GM18517 (cell line): ENCODE results near the gene C9orf43.
"Not testable (repeated sequence)": the region's sequence is repeated elsewhere in the genome, so short reads cannot be mapped to it uniquely, and the experiment has no call there.

ENCODE experiments used
- ATAC-seq: cut with Tn5 transposase; IDR thresholded peaks from one replicate; pipeline ENCODE4 v1.9.1; 2021; ENCODE audit warnings: mild to moderate bottlenecking, moderate library complexity; ENCODE audit not compliant: unreplicated experiment

Gene C9orf43

DNA sequence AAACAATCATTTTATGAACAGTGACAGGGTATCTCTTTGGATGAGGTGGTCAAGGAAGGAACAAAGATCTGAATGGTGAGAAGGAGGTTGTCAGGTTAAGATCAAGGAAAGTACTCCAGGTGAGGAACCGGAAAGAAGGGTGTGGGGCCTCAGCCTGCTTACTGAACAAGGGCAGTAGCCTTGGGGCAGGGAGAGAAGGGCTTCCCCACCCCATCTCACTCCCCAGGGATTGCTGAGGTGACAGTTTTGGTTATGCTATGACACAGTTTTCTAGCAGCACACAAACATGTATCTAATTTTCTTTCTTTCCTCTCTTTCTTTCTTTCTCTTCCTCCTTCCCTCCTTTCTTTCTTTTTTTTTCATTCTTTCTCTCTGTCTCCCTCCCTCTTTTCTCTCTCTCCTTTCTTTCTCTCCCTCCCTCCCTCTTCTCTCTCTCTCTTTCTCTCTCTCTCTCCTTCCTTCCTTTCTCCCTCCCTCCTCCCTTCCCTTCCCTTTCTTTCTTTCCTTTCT is 29.6 kb upstream of the C9orf43 start:
- ATAC-seq: peak; percentile 64

DNA sequence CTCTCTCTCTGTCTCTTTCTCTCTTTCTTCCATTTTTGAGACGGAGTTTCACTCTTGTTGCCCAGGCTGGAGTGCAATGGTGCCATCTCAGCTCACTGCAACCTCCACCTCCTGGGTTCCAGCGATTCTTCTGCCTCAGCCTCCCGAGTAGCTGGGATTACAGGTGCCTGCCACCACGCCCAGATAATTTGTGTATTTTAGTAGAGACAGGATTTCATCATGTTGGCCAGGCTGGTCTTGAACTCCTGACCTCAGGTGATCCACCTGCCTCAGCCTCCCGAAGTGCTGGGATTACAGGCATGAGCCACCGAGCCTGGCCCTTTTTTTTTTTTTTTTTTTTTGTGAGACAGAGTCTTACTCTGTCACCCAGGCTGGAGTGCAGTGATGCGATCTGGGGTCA is 29.1 kb upstream of the C9orf43 start:
- not testable (repeated sequence) for ATAC-seq

DNA sequence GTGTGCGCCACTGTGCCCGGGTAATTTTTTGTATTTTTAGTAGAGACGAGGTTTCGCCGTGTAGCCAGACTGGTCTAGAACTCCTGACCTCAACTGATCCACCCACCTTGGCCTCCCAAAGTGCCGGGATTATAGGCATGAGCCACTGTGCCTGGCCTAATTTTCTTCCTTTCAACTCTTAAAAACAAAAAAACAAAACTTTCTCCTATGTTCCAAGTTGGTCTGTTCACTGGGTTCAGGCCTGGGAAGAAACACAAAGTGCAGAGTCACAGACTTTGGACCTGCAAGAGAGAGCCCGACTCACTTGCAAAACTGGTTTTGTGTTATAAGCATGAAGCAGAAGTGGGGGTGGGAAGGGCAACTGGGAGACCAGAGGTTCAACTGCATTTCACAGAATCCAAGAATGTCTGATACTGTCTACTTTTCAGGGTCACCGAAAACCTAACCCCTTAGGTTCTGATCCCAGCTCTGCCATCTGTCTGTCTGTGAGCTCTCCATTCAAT is 28.6 kb upstream of the C9orf43 start:
- no peak for ATAC-seq

DNA sequence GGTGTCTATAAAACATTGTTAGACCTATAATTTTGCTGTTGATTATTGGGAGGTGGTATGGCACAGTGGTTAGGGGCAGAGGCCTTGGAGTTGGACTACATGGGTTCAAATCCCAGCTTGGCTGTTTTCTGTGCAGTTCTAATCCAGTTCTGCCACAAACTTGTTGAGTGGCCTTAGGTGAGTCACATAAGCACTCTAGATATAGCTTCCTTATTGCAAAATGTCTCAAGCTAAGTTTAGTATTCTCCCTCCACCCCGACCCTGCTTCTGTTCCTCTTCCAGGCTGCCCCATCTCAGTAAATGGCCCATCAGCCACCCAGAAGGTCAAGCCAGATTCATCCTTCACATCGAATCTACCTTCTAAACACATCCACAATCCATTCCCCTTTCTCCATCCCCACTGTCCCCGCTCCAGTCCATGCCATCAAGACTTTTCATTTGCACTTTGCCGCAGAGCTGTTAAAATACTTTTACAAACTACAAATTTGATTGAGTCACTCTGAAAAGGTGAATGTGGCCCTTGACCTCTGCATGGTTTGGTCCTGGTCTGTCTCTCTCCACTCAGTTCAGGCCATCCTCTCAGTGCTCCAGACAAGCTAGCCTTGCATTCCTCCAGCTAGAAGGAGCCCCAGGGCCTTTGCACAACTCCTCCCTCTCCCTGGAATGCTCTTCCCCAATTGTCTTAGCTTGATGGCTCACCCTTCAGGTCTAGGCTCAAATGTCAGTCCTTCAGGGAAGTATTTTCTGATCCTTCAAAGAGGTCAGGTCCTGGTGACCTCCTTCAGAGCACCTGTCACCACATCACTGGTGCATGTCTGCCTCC is 23.8 kb upstream of the C9orf43 start:
- no peak for ATAC-seq

DNA sequence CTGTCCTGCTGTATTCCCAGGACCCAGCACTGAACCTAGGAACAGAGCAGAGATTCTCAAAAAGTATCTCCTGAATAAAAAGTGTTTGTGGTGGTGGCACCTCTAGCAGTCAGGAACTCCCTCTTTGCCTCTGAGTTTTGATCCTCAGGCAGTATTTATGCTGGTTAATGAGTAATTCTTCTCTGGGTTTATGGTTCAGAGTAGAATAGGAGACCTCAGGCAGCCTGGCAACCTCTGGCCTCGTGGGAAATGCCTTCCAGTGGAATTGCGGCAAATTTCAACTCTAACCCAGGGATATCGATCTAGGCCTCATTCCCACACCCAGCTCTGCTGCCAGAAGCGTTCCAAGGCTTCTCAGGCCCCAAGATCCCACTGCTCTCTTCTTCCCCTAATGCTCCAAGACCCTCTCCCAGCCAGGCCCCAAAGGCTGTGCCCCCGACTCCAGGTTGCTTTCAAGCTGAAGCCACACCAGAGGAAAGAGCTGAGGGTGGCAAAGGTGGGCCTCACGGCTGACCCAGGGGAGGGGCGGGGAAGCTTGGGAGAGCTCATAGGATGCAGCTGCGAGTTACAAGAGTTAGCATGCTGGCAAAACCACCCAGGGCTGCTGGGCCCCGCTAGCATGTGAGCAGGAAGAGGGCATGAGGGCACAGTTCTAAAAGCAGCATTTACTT is 22.9 kb upstream of the C9orf43 start:
- no peak for ATAC-seq

DNA sequence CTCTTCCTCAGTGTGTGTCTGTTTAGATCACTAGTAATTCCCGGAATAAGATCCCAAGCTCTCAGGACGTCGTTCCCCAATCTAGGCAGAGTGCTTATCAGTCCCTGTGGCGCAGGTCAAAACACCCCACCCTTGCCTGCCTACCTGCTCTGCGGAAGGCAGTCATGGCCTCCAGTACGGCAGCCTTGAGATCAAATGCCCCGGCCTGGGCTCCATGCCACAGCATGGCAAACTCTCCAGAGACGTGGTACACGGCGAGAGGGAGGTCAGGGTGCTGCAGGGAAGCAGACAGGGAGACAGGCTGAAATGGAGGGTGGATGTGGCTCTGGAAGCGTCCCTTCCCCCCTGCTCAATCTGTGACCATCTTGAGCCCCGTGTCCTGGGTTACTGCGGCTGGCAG is 21.7 kb upstream of the C9orf43 start:
- no peak for ATAC-seq

DNA sequence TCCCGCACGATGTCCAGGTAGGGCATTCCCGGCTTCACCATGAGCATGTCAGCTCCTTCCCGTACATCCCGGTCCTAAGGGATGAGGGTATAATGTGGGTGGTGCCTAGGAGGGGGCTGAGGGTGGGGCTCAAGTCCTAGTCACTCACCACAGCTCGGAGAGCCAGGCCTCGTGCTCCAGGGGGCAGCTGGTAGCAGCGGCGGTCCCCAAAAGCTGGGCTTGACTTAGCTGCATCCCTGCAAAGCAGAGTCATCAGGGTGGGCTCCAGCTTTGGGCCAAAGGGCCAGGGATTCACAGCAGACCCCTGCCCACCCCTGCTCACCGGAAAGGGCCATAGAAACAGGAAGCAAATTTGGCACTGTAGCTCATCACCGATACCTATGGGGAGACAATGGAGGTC is 21.1 kb upstream of the C9orf43 start:
- ATAC-seq: no peak

DNA sequence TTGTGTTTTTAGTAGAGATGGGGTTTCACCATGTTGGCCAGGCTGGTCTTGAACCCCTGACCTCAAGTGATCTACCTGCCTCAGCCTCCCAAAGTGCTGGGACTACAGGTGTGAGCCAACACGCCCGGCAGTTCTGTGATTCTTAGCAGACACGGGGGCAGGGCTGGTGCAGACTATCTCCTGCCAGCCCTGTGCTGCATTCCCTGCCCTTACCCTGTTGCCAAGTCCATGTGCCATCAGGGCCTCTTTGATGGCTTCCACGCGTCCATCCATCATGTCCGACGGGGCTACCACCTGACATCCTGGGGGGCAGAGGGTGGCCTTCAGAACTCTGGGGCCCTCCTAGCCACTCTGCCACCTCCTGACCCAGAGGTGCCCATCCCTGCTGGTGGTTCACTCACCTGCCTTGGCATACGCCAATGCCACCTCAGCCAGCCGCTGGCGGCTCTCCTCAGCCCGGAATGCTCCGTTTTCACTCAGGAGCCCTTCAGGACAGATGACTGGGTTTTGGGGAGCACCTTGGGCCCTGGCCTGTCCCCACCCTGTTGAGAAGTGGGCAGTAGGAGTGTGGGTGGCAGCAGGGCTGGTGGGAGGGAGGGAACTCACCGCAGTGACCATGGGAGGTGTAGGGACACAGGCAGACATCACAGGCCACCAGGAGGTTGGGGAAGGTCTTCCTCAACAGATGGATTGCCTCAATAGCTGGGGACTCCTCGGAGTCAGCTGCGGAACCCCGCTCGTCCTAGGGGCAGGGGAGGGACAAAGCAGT is 20.2 kb upstream of the C9orf43 start:
- no peak for ATAC-seq

DNA sequence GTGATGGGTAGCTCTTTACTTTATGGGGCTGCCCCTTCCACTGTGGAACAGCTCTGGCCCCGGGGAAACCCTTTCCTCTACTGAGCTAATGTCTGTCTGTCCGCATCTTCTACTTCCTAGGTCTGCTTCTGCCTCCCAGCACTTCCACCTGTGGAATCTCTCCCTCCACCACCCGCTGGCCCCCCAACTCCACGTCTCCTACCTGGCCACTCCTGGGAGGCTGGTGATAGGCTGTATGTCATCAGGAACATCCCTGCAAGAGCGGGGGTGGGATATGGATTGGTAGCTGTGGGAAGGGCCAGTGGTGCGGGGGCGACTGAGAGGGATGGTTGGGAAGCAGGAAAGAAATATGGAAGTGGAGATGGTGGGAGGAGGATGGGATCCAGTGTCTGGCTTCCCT is 18.6 kb upstream of the C9orf43 start:
- no peak for ATAC-seq

DNA sequence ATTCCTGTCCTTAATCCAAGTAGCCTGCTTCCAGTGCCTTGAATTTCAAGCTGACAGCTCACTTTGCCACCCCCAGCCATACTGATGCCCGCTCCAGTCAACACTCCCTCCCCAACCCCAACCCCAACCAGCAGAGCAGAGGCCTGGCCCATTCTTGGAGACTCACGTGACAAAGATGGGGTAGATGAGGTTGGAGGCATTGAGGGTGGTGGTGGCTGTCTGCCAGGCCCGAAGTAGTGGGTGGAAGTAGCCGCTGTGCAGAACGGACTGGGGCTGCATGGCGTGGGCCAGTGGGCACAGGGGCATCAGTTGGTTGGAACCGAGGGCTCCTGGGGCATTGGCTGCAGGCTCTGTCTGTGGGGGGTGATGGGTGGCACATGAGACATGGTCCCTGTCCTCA is 17.3 kb upstream of the C9orf43 start:
- ATAC-seq: no peak

DNA sequence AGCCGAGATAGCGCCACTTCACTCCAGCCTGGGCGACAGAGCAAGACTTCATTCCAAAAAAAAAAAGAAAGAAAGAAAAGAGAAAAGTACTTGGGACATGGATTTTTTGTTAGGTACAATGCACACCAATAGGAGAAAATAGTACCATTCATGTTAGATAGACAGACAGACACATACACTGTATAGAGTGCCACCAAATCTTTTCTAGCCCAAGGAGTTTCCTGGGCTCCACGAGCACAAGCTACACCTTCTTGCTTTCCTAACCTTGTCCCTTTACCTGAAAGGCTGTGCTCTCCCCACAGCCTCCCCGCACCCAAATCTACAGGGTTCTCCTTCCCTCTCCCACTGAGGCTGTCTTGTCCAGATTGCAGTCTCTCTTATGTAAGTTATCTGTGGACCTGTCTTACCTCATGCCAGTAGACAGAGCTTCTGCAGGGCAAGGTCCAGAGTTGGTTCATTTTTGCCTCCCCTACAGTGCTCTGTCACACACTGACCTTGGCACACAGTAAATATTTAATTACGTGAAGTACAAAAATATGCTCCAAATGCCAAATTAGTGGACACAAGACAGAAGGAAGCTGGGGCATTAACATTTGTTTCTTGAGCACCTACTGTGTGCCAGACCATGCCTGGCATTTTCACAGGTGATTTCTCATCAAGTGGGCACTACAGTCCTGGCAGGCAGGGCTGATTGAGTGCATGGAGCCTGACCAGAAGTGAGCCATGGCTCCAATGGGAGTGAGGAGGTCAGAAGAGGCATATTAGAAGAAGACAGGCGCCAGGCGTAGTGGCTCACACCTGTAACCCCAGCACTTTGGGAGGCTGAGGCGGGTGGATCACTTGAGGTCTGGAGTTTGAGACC is 15.3 kb upstream of the C9orf43 start:
- no peak for ATAC-seq

DNA sequence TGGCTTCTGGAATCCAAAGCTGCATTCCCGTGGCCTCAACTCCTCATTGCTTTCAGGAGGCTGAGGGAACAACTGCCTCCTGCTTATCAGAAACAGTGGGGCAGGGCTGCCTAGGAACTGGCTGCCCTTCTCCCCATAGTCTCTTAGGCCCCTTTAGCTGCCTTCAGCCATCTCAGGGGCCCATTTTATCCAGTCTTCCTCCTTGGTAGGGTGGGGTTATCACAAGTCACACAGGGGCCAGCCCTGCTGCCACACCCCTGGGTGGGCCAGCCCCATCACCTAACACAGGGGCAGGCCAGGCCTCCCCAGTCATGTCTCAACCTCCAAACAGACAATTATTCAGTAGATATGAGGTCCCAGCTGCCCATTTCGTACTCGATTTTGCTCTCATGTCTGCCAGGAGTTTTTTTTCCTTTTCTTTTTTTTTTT is 13.3 kb upstream of the C9orf43 start:
- ATAC-seq: no peak

DNA sequence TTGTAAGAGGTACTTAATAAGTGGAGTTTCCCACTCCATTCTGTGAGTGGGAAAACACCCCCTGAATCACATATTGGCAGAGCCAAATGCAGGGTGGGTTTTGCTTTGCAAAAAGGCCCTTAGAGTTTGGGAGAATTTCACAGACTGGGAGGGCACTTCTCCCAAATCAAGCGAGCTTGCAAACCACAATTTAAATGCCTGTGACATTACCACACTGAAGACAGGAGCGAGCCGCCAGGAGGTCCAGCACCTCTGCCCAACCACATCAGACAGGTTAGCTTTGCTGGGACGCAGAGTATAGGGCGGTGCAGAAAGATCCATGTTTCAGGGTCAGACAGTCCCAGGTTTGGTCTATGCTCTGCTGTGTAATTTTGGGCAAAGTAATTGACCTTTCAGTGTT is 11.8 kb upstream of the C9orf43 start:
- ATAC-seq: no peak

DNA sequence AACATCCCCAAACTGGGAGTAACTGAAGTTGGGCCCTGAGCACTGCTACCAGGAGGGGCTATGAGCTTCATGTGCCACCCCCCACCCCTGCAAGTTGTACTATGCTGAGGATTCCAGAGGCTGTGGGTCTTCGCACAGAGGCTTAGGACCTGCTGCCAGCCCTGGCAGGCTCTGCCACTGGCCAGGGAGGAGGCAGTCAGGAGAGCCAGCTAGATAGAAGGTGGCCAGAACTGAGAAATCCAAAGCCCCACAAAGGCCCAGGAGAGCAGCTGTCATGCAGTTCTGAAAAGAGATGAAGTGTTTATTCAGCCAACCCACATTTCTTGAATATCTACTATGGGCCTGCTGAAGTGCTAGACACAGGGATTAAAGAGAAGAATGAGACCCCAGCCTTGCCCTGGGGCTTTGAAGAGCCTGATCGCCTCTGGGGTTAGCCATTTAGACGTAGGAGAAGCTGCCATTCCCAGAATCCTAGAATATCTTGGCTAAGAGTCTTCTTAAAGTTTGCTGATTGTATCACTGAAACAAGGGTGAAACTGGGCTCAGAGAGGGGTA is 10.8 kb upstream of the C9orf43 start:
- no peak for ATAC-seq

DNA sequence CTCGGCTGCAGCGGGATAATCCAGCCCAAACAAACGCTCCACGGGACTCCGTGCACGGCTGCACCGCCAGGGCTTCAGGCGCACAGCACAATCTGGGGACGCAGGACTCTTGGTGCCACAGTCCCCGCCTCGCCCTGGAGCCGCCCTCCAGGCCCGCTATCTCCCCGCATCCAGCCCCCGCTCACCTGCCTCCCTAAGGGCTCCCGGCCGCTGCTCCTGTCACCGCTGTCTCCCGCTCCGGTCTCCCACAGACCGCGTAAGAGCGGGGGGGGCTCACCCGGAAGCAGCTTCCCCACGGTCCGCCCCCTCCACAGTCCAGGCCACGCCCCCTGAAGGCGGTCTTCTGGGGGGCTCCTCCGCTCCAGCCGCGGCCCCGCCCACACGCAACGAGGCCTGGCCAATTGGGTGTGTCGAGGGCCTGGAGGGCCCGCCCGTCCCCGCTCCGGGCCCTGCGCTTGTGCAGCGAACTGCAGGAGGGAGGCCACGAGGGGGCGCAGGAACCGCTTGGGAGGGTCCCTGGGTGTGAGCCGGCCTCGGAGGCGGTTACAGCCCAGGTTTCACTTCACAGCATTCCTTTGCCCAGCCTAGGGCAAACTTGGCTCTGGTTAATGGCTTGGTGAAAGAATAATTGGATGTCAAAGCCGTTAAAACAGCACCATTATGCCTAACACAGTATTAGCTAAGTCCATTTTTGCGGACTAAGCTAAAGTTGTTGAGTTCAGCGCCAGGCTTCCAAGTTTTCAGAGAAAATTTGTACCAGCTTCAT is 9.3 kb upstream of the C9orf43 start, which contains the start of gene ALAD:
TSS of gene ALAD (minus strand) at position 258 of the 766 bp plus-strand sequence. CDS start 7,725 bp downstream, outside the sequence.
- ATAC-seq: peak; percentile 90

DNA sequence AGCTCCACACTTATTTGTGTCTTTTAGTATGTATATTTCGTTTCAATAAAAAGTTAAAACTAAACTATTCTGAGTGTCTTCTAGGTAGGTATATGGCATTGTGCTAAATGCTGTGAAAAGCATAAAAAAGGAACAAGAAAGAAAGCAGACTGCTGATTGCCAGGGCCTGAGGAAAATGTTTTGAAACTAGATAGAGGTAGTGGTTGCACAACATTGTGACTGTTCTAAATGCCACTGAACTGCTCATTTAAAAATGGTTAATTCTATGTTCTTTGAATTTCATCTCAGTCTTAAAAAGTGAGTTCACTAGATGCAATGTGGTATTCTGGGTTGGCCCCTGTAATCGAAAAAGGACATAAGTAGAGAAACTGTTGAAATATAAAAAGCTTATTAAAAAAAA is 6.9 kb upstream of the C9orf43 start:
- no peak for ATAC-seq

DNA sequence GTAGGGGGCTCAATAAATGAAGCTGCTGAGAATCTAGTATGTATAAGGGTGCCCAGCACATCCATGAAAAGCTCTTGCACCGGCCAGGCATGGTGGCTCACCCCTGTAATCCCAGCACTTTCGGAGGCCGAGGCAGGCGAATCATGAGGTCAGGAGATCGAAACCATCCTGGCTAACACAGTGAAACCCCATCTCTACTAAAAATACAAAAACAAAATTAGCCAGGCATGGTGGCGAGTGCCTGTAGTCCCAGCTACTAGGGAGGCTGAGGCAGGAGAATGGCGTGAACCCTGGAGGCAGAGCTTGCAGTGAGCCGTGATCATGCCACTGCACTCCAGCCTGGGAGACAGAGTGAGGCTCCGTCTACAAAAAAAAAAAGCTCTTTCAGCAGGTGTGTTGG is 4.2 kb upstream of the C9orf43 start:
- not testable (repeated sequence) for ATAC-seq

DNA sequence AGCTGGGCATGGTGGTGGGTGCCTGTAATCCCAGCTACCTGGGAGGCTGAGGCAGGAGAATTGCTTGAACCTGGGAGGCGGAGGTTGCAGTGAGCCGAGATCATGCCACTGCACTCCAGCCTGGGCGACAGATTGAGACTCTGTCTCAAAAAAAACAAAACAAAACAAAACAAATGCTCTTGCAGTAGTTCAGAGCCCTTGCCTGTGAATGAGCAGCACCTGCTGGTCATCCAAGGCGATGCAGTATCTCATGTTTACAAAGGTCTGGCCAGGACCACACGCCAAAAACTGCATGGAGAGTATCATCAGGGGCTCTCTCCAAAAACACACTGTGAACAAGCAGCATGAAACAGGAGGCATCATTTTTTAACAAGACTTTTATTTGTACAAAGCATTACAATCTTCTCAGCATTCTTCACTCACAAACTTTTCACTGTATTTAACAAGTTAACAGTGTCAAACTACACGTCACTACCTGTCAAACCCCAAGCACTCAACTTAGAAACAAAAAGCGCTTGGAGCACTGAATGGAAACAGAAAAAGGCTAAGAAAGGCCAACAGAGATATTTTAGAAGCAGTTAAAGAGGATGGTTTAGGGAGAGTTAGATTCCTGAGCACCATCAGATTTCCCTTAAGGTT is 3.6 kb upstream of the C9orf43 start:
- ATAC-seq: peak; percentile 37

DNA sequence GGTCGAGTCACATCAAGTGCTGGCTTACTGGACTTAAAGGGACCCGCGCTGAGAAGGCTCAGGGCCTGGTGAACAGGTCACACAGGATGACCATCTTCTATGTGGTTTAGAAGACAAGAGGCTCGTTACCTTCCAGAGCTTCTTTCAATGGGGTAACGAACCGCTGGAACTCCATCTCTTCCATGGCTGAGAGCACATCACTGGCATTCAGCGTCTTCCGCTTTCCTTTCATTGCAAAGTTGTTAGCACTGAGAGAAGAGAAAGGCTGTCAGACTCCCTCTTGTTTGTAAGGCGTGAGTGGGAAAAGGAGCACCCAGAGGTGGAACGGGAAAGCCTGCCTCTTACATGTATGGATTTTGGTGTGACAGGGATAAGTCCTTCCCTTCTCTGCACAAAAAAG is 1.1 kb upstream of the C9orf43 start:
- ATAC-seq: no peak
